Prostate gland (tissue), 2 donors: ENCODE measurements around the gene COQ4. TPM values are rescaled to one million over a fixed set of nuclear protein-coding genes. Genes with fewer than 3 reads are reported as not detected.
"Not testable (repeated sequence)": the region's sequence is repeated elsewhere in the genome, so short reads cannot be mapped to it uniquely, and the experiment has no call there.

ENCODE experiments used
- DNase-seq: peaks from one replicate; pipeline ENCODE4 v3.0.0-alpha.2; 2019; ENCODE audit warnings: low spot score
- H3K27ac ChIP-seq, 2 donors: fragments of 200-600 bp; sonication (generic); 2 replicates each; pipeline ENCODE4 v1.5.1; 2017 to 2019
- H3K27me3 ChIP-seq: fragments of 200-600 bp; sonication (generic); replicated peaks from 2 replicates; pipeline ENCODE4 v1.5.1; 2019; ENCODE audit not compliant: insufficient read depth
- H3K36me3 ChIP-seq, 2 donors: fragments of 200-600 bp; sonication (generic); 1 replicate in 1 of 2; 2 replicates in 1 of 2; pipeline versions ENCODE4 v1.5.1 to v1.8.1; 2017 to 2019
- H3K4me1 ChIP-seq: fragments of 200-600 bp; sonication (generic); replicated peaks from 2 replicates; pipeline ENCODE4 v1.5.1; 2019
- H3K4me3 ChIP-seq, 2 donors: fragments of 200-600 bp; sonication (generic); 2 replicates each; pipeline ENCODE4 v1.5.1; 2017 to 2019
- H3K9me3 ChIP-seq: fragments of 200-600 bp; sonication (generic); 2 replicates; pipeline ENCODE4 v1.5.1; 2017
- CTCF ChIP-seq, 4 experiments: fragments of 200-600 bp in 2 of 4; fragments of 450-650 bp in 2 of 4; sonication (generic) in 2 of 4; IDR thresholded peaks; 1 replicate in 3 of 4; 2 replicates in 1 of 4; pipeline ENCODE4 v1.5.1; 2016 to 2019; ENCODE audit warnings: antibody characterized with exemption in 4 of 4, mild to moderate bottlenecking in 2 of 4, moderate library complexity in 2 of 4
- POLR2A ChIP-seq: fragments of 450-650 bp; IDR thresholded peaks from one replicate; pipeline ENCODE4 v1.6.1; 2016; ENCODE audit warnings: antibody characterized with exemption, mild to moderate bottlenecking
- POLR2AphosphoS5 ChIP-seq: sonication (generic); formaldehyde crosslinking; IDR thresholded peaks from one replicate; pipeline ENCODE4 v1.6.1; 2017; ENCODE audit warnings: antibody characterized with exemption
- WGBS: methylation state at CpG from one replicate; pipeline ENCODE4 v1.1.5; 2018; 5-methylcytosine and 5-hydroxymethylcytosine counted together
- intact Hi-C: fragments of 100-400 bp; cut with DNase I; formaldehyde crosslinking; loops from one replicate; pipeline ENCODE4 v1.14.2; 2022
- total RNA-seq, 2 donors: library from RNA; depleted of rRNA; stranded (reverse); fragments of >200 nt; gene quantifications; one replicate each; pipeline ENCODE4 v1.1.0, GENCODE V29; 2016

The COQ4 gene
- total RNA-seq, 2 donors from 2014 or later, result 57.5 to 89.6 TPM

GRCh38 chr9:128333451-128333869 is 10.8 kb downstream of the COQ4 start:
- H3K27me3 ChIP-seq, result no peaks in the 10 kb centered on the region
- no peak for DNase-seq
- TF ChIP-seq CTCF (IDR thresholded peaks at IDR 0.05) (no peak), POLR2A (no peak), POLR2AphosphoS5 (no peak)
- no peaks in the 10 kb centered on the region for H3K9me3 ChIP-seq
- no peak overlapping the region for H3K27ac ChIP-seq
- H3K4me3 ChIP-seq, result no peak overlapping the region
- intact Hi-C loops, result no loop called here
- H3K4me1 ChIP-seq, result no peaks in the 10 kb centered on the region
- H3K36me3 ChIP-seq, result no peaks in the 10 kb centered on the region
- 87% methylated on average over 11 of the region's 11 CpGs for WGBS

DNA sequence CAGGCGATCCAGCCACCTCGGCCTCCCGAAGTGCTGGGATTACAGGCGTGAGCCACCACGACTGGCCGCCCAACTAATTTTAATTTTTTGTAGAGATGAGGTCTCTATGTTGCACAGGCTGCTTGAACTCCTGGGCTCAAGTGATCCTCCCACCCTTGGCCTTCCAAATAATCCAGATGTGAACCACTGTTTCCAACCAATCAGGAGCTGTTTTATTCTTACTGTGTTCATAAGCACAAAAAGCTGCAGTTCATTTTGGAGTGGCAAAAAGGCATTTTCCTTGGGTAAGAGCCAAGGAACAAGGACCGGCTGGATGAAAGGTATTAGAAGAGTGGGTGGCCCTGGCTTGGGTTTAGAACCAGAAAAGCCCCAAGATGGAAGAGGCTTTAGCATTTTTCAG is 12.5 kb downstream of the COQ4 start:
- Histone ChIP-seq H3K36me3 (no peaks in the 10 kb centered on the region), H3K9me3 (no peaks in the 10 kb centered on the region), H3K27me3 (no peaks in the 10 kb centered on the region), H3K4me3 (no peak overlapping the region), H3K4me1 (no peaks in the 10 kb centered on the region), H3K27ac (no peak overlapping the region)
- TF ChIP-seq POLR2AphosphoS5 (no peak), CTCF (IDR thresholded peaks at IDR 0.05) (no peak), POLR2A (no peak)
- intact Hi-C loops, result no loop called here
- WGBS, result 80% methylated on average over 7 of the region's 7 CpGs
- no peak for DNase-seq

DNA sequence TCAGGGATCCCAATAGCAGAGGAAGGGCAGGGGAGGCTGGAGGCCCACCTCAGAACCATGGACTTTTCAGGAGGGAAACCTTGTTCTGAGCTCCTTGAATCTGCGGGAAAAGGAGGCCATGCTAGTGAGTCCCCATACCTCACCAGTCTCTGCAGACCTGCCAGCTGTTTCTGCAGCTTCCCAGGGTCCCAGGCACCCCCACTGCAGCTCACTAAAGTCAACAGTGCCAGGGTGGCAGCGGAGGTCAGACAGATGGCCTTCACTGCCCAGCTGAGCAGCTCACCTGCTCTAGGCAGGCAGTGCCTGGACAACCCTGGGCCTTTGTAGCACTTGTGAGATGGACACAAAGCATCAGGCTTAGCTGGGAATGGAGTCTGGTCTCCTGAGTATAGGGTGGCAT is 13.3 kb downstream of the COQ4 start:
- intact Hi-C loops, result no loop called here
- Histone ChIP-seq H3K4me3 (no peak overlapping the region), H3K36me3 (no peaks in the 10 kb centered on the region), H3K4me1 (no peaks in the 10 kb centered on the region), H3K9me3 (no peaks in the 10 kb centered on the region), H3K27me3 (no peaks in the 10 kb centered on the region), H3K27ac (no peak overlapping the region)
- DNase-seq, result no peak
- TF ChIP-seq POLR2A (no peak), POLR2AphosphoS5 (no peak), CTCF (IDR thresholded peaks at IDR 0.05) (no peak)
- WGBS, result 74% methylated on average over 2 of the region's 2 CpGs

DNA sequence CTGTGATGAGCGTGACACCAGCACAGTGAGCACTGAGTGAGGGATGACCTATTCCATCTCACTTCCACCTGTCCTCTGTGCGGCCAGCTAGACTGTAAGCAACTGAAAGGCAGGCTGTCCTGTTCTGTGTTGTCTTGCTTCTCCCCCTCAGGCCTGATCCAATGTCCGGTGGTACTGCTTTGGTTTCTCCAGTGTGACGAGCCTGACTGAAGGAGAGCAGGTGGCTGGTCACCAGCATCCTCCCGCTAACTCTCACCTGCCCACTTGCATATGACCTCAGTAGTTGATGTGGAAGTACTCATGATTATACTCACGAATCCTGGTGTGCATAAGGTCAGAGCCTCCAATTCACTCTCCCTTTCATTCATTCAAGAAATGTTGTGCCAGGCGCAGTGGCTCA is 15.3 kb downstream of the COQ4 start:
- TF ChIP-seq POLR2A, result no peak
- TF ChIP-seq POLR2AphosphoS5, result no peak
- H3K9me3 ChIP-seq, result no peaks in the 10 kb centered on the region
- H3K4me1 ChIP-seq, result no peaks in the 10 kb centered on the region
- no peak for DNase-seq
- H3K27ac ChIP-seq, result no peak overlapping the region
- 93% methylated on average over 7 of the region's 7 CpGs for WGBS
- intact Hi-C loops, result no loop called here
- H3K4me3 ChIP-seq, result no peak overlapping the region
- no peaks in the 10 kb centered on the region for H3K27me3 ChIP-seq
- H3K36me3 ChIP-seq, result no peaks in the 10 kb centered on the region

DNA sequence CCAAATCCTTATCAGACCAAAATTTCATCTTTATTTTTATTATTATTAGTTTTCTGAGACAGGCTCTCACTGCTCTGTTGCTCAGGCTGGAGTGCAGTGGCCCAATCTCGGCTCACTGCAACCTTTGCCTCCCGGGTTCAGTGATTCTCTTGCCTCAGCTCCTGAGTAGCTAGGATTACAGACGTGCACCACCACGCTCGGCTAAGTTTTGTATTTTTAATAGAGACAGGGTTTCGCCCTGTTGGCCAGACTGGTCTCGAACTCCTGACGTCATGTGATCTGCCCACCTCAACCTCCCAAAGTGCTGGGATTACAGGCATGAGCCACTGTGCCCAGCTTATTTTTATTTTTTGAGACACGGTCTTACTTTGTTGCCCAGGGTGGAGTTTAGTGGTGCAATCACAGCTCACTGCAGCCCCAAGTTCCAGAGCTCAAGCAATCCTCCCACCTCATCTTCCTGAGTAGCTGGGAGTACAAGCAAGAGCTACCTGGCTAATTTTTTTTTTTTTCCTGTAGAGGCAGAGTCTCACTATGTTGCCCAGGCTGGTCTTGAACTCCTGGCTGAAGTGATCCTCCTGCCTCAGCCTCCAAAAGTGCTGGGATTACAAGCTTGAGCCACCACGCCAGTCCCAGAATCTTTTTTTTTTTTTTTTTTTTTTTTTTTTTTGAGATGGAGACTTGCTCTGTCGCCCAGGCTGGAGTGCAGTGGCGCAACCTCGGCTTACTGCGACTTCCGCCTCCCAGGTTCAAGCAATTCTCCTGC is 16.4 kb downstream of the COQ4 start:
- intact Hi-C loops, H3K27me3 ChIP-seq, DNase-seq, H3K27ac ChIP-seq, H3K4me3 ChIP-seq, H3K36me3 ChIP-seq, H3K4me1 ChIP-seq, H3K9me3 ChIP-seq: not testable (repeated sequence)
- 90% methylated on average over 15 of the region's 15 CpGs for WGBS
